Trophoblast cell (in vitro differentiated cells and primary cell): ENCODE measurements around the gene S100A16.

Experiments used
- DNase-seq, 2 donors: peaks; one replicate each; pipeline ENCODE4 v3.0.0-alpha.2; 2016
- H2AFZ ChIP-seq: 2 replicates; pipeline ENCODE4 v1.6.1; 2013; ENCODE audit warnings: low read length, moderate library complexity, mild to moderate bottlenecking; ENCODE audit not compliant: insufficient read depth, poor library complexity
- H2AK5ac ChIP-seq: 2 replicates; pipeline ENCODE4 v1.6.1; 2013; ENCODE audit warnings: mild to moderate bottlenecking, low read length
- H2BK120ac ChIP-seq: 2 replicates; pipeline ENCODE4 v1.6.1; 2013; ENCODE audit warnings: low read length, mild to moderate bottlenecking, moderate library complexity; ENCODE audit not compliant: insufficient read depth, poor library complexity
- H2BK12ac ChIP-seq: 2 replicates; pipeline ENCODE4 v1.6.1; 2013; ENCODE audit warnings: mild to moderate bottlenecking, low read length, moderate library complexity
- H2BK5ac ChIP-seq: 2 replicates; pipeline ENCODE4 v1.6.1; 2013; ENCODE audit warnings: low read length, low read depth, moderate library complexity, mild to moderate bottlenecking; ENCODE audit not compliant: poor library complexity
- H3K14ac ChIP-seq: 2 replicates; pipeline ENCODE4 v1.6.1; 2013; ENCODE audit warnings: mild to moderate bottlenecking, low read length
- H3K18ac ChIP-seq: 2 replicates; pipeline ENCODE4 v1.6.1; 2013; ENCODE audit warnings: mild to moderate bottlenecking, low read length
- H3K23ac ChIP-seq: 2 replicates; pipeline ENCODE4 v1.6.1; 2013; ENCODE audit warnings: low read length
- H3K27ac ChIP-seq: 2 replicates; pipeline ENCODE4 v1.5.1; 2013; ENCODE audit warnings: low read depth, mild to moderate bottlenecking, inconsistent platforms, low read length, moderate library complexity
- H3K27me3 ChIP-seq: 2 replicates; pipeline ENCODE4 v1.6.1; 2013; ENCODE audit warnings: inconsistent platforms, mild to moderate bottlenecking, low read length, moderate library complexity; ENCODE audit not compliant: insufficient read depth
- H3K36me3 ChIP-seq, 2 experiments: 1 replicate in 1 of 2; 2 replicates in 1 of 2; pipeline ENCODE4 v1.6.1; 2013; ENCODE audit warnings: low read length in 2 of 2, mild to moderate bottlenecking in 2 of 2, moderate library complexity in 1 of 2; ENCODE audit not compliant: insufficient read depth in 2 of 2, control insufficient read depth in 1 of 2
- H3K4ac ChIP-seq: 2 replicates; pipeline ENCODE4 v1.6.1; 2013; ENCODE audit warnings: low read depth, mild to moderate bottlenecking, low read length, moderate library complexity
- H3K4me1 ChIP-seq, 2 experiments: 1 replicate in 1 of 2; 2 replicates in 1 of 2; pipeline ENCODE4 v1.6.1; 2013; ENCODE audit warnings: low read length in 2 of 2, mild to moderate bottlenecking in 2 of 2, moderate library complexity in 1 of 2; ENCODE audit not compliant: insufficient read depth in 2 of 2, control insufficient read depth in 1 of 2
- H3K4me2 ChIP-seq: 2 replicates; pipeline ENCODE4 v1.6.1; 2013; ENCODE audit warnings: inconsistent platforms, mild to moderate bottlenecking, low read length, moderate library complexity
- H3K4me3 ChIP-seq: 2 replicates; pipeline ENCODE4 v1.5.1; 2013; ENCODE audit warnings: mild to moderate bottlenecking, low read depth, low read length, inconsistent platforms
- H3K79me1 ChIP-seq: one replicate; pipeline ENCODE4 v1.6.1; 2013; ENCODE audit warnings: low read length
- H3K79me2 ChIP-seq: 2 replicates; pipeline ENCODE4 v1.6.1; 2013; ENCODE audit warnings: low read length, mild to moderate bottlenecking; ENCODE audit not compliant: control insufficient read depth, insufficient read depth, poor library complexity
- H3K9ac ChIP-seq: 2 replicates; pipeline ENCODE4 v1.6.1; 2013; ENCODE audit warnings: mild to moderate bottlenecking, low read length
- H3K9me3 ChIP-seq: 2 replicates; pipeline ENCODE4 v1.6.1; 2013; ENCODE audit warnings: low read depth, mild to moderate bottlenecking, control low read depth, inconsistent platforms, low read length; ENCODE audit not compliant: insufficient read depth
- H4K12ac ChIP-seq: 2 replicates; pipeline ENCODE4 v1.6.1; 2013; ENCODE audit warnings: low read depth, mild to moderate bottlenecking, low read length, moderate library complexity
- H4K8ac ChIP-seq: 2 replicates; pipeline ENCODE4 v1.6.1; 2013; ENCODE audit warnings: low read depth, mild to moderate bottlenecking, low read length, moderate library complexity
- H4K91ac ChIP-seq: one replicate; pipeline ENCODE4 v1.6.1; 2013; ENCODE audit warnings: low read depth, mild to moderate bottlenecking, low read length, moderate library complexity
- WGBS: extraction: QIAGEN DNeasy Blood & Tissue Kit; methylation state at CpG from one replicate; pipeline ENCODE4 v1.1.7; 2013; ENCODE audit warnings: missing lambda C conversion rate; ENCODE audit not compliant: insufficient read length, insufficient coverage; ENCODE audit errors: extremely low coverage; 5-methylcytosine and 5-hydroxymethylcytosine counted together

S100A16 gene

GRCh38 chr1:153611356-153611755, 1.6 kb downstream of the S100A16 start:
- no peak overlapping the region for H3K18ac ChIP-seq
- H3K9ac ChIP-seq, result no peak overlapping the region
- no peak for DNase-seq
- WGBS, result no CpG with 5 or more reads among the region's 1 CpG
- no peaks in the 10 kb centered on the region for H3K36me3 ChIP-seq
- peaks cover 3% of the 10 kb centered on the region for H3K79me2 ChIP-seq
- H3K4me1 ChIP-seq, result peaks cover 55 to 58% of the 10 kb centered on the region in 2 experiments
- H4K8ac ChIP-seq, result no peak overlapping the region
- peaks cover 36% of the 10 kb centered on the region for H3K79me1 ChIP-seq
- H4K91ac ChIP-seq, result peak overlapping the region; percentile 67
- H3K23ac ChIP-seq, result no peak overlapping the region
- no peak overlapping the region for H3K14ac ChIP-seq
- no peak overlapping the region for H4K12ac ChIP-seq
- H3K9me3 ChIP-seq, result no peaks in the 10 kb centered on the region
- H2AK5ac ChIP-seq, result no peak overlapping the region
- no peak overlapping the region for H3K4me3 ChIP-seq
- no peak overlapping the region for H2BK12ac ChIP-seq
- no peak overlapping the region for H3K27ac ChIP-seq
- no peak overlapping the region for H2BK5ac ChIP-seq
- H2BK120ac ChIP-seq, result no peak overlapping the region
- H2AFZ ChIP-seq, result no peak overlapping the region
- no peak overlapping the region for H3K4me2 ChIP-seq
- no peak overlapping the region for H3K4ac ChIP-seq
- H3K27me3 ChIP-seq, result no peaks in the 10 kb centered on the region

- H3K23ac ChIP-seq, result no peak overlapping the region
- H2BK5ac ChIP-seq, result no peak overlapping the region
- H2AK5ac ChIP-seq, result no peak overlapping the region
- H4K12ac ChIP-seq, result no peak overlapping the region
- no peaks in the 10 kb centered on the region for H3K36me3 ChIP-seq
- peaks cover 34% of the 10 kb centered on the region for H3K79me1 ChIP-seq
- no peak overlapping the region for H3K4me2 ChIP-seq
- H3K4ac ChIP-seq, result no peak overlapping the region
- H2BK120ac ChIP-seq, result peak overlapping the region; percentile 26
- H3K4me1 ChIP-seq, result peaks cover 50 to 53% of the 10 kb centered on the region in 2 experiments
- H4K8ac ChIP-seq, result no peak overlapping the region
- no peak for DNase-seq
- WGBS, result no CpG with 5 or more reads among the region's 7 CpGs
- H3K9ac ChIP-seq, result no peak overlapping the region
- no peak overlapping the region for H3K27ac ChIP-seq
- H3K9me3 ChIP-seq, result no peaks in the 10 kb centered on the region
- peak overlapping the region; percentile 12 for H3K18ac ChIP-seq
- no peak overlapping the region for H3K4me3 ChIP-seq
- H3K27me3 ChIP-seq, result no peaks in the 10 kb centered on the region
- H3K79me2 ChIP-seq, result peaks cover 3% of the 10 kb centered on the region
- H3K14ac ChIP-seq, result no peak overlapping the region
- peak overlapping the region; percentile 52 for H2BK12ac ChIP-seq
- peak overlapping the region; percentile 27 for H4K91ac ChIP-seq
- no peak overlapping the region for H2AFZ ChIP-seq
These were observed 2.1 kb downstream of the S100A16 start for GRCh38 chr1:153610811-153611301.

- no peak overlapping the region for H3K4me3 ChIP-seq
- H3K4me1 ChIP-seq, result peaks cover 49 to 53% of the 10 kb centered on the region in 2 experiments
- peak; percentile 46 to 48 for DNase-seq
- peak overlapping the region; percentile 67 for H2BK12ac ChIP-seq
- no peak overlapping the region for H3K18ac ChIP-seq
- H3K23ac ChIP-seq, result no peak overlapping the region
- H3K9me3 ChIP-seq, result no peaks in the 10 kb centered on the region
- H2BK5ac ChIP-seq, result peak overlapping the region; percentile 38
- H3K27ac ChIP-seq, result peak overlapping the region; percentile 65
- no CpG with 5 or more reads among the region's 4 CpGs for WGBS
- H3K14ac ChIP-seq, result no peak overlapping the region
- peaks cover 34% of the 10 kb centered on the region for H3K79me1 ChIP-seq
- no peak overlapping the region for H3K4ac ChIP-seq
- no peak overlapping the region for H2BK120ac ChIP-seq
- H4K8ac ChIP-seq, result no peak overlapping the region
- H2AK5ac ChIP-seq, result no peak overlapping the region
- no peak overlapping the region for H2AFZ ChIP-seq
- no peaks in the 10 kb centered on the region for H3K36me3 ChIP-seq
- H3K4me2 ChIP-seq, result no peak overlapping the region
- no peak overlapping the region for H4K12ac ChIP-seq
- H3K27me3 ChIP-seq, result no peaks in the 10 kb centered on the region
- H4K91ac ChIP-seq, result peak overlapping the region; percentile 17
- peaks cover 3% of the 10 kb centered on the region for H3K79me2 ChIP-seq
- no peak overlapping the region for H3K9ac ChIP-seq
These were observed 2.6 kb downstream of the S100A16 start for GRCh38 chr1:153610334-153610733.

- Histone ChIP-seq H3K9ac (no peak overlapping the region), H3K9me3 (no peaks in the 10 kb centered on the region)
- DNase-seq, result peak in 1 of 2 donors; percentile 71
These were observed 3.4 kb downstream of the S100A16 start for GRCh38 chr1:153609585-153609907.

More at GRCh38 chr1:153609585-153609907, 3.4 kb downstream of the S100A16 start:
- Histone ChIP-seq H3K79me2 (peaks cover 3% of the 10 kb centered on the region), H3K23ac (no peak overlapping the region), H3K27ac (peak overlapping the region; percentile 65), H3K27me3 (no peaks in the 10 kb centered on the region), H3K4me1 (peaks cover 49 to 53% of the 10 kb centered on the region in 2 experiments), H4K12ac (no peak overlapping the region), H2BK120ac (peak overlapping the region; percentile 5), H2AK5ac (peak overlapping the region; percentile 8), H2BK12ac (peak overlapping the region; percentile 34), H4K91ac (peak overlapping the region; percentile 17), H2BK5ac (peak overlapping the region; percentile 15), H3K36me3 (no peaks in the 10 kb centered on the region), H3K14ac (peak overlapping the region; percentile 5), H3K79me1 (peaks cover 34% of the 10 kb centered on the region), H2AFZ (no peak overlapping the region), H3K4ac (peak overlapping the region; percentile 8), H4K8ac (no peak overlapping the region), H3K4me2 (peak overlapping the region; percentile 49), H3K4me3 (no peak overlapping the region), H3K18ac (peak overlapping the region; percentile 5)
- WGBS, result no CpG with 5 or more reads among the region's 6 CpGs
